Mesenchymal stem cell (in vitro differentiated cells and primary cell): ENCODE results near the gene NDUFAF8.

Experiments
- DNase-seq: peaks from one replicate; pipeline ENCODE4 v3.0.0-alpha.2; 2013
- H2AFZ ChIP-seq: one replicate; pipeline ENCODE4 v1.6.1; 2013; ENCODE audit warnings: low read depth, mild to moderate bottlenecking, control low read depth, inconsistent platforms, low read length, moderate library complexity
- H2AK5ac ChIP-seq: 2 replicates; pipeline ENCODE4 v1.6.1; 2013; ENCODE audit warnings: low read length, moderate library complexity, mild to moderate bottlenecking, inconsistent platforms; ENCODE audit not compliant: severe bottlenecking
- H2BK120ac ChIP-seq: one replicate; pipeline ENCODE4 v1.6.1; 2013; ENCODE audit warnings: low read depth, mild to moderate bottlenecking, inconsistent platforms, low read length, moderate library complexity
- H2BK12ac ChIP-seq, 2 experiments: one replicate each; pipeline ENCODE4 v1.6.1; 2013; ENCODE audit warnings: inconsistent platforms in 2 of 2, low read length in 2 of 2, mild to moderate bottlenecking in 2 of 2, moderate library complexity in 2 of 2, control low read depth in 1 of 2
- H2BK15ac ChIP-seq: one replicate; pipeline ENCODE4 v1.6.1; 2013; ENCODE audit warnings: mild to moderate bottlenecking, low read depth, inconsistent platforms; ENCODE audit not compliant: poor library complexity, severe bottlenecking
- H2BK5ac ChIP-seq: 2 replicates; pipeline ENCODE4 v1.6.1; 2013; ENCODE audit warnings: low read depth, mild to moderate bottlenecking, low read length, control low read depth, inconsistent platforms; ENCODE audit not compliant: poor library complexity, severe bottlenecking
- H3K14ac ChIP-seq, 2 experiments: one replicate each; pipeline ENCODE4 v1.6.1; 2013; ENCODE audit warnings: inconsistent platforms in 2 of 2, low read length in 2 of 2, control low read depth in 1 of 2, mild to moderate bottlenecking in 1 of 2, moderate library complexity in 1 of 2
- H3K18ac ChIP-seq, 2 experiments: one replicate each; pipeline ENCODE4 v1.6.1; 2013; ENCODE audit warnings: inconsistent platforms in 2 of 2, low read length in 2 of 2, control low read depth in 1 of 2, low read depth in 1 of 2, mild to moderate bottlenecking in 1 of 2
- H3K23ac ChIP-seq, 2 experiments: one replicate each; pipeline ENCODE4 v1.6.1; 2013; ENCODE audit warnings: inconsistent platforms in 2 of 2, low read length in 2 of 2, mild to moderate bottlenecking in 2 of 2, moderate library complexity in 2 of 2, control low read depth in 1 of 2
- H3K27ac ChIP-seq: 2 replicates; pipeline ENCODE4 v1.5.1; 2013; ENCODE audit warnings: mild to moderate bottlenecking, moderate library complexity, low read length, control low read depth, inconsistent platforms; ENCODE audit not compliant: poor library complexity, severe bottlenecking
- H3K27me3 ChIP-seq, 2 experiments: 2 replicates each; pipeline versions ENCODE4 v1.6.1 to v1.7.0; 2013; ENCODE audit warnings: low read length in 2 of 2, mild to moderate bottlenecking in 2 of 2, moderate library complexity in 2 of 2, control low read depth in 1 of 2, inconsistent platforms in 1 of 2; ENCODE audit not compliant: control insufficient read depth in 1 of 2, insufficient read depth in 1 of 2
- H3K36me3 ChIP-seq, 2 experiments: 2 replicates each; pipeline versions ENCODE4 v1.6.1 to v1.7.0; 2013; ENCODE audit warnings: low read length in 2 of 2, control low read depth in 1 of 2, inconsistent platforms in 1 of 2, low read depth in 1 of 2, mild to moderate bottlenecking in 1 of 2; ENCODE audit not compliant: insufficient read depth in 2 of 2, control insufficient read depth in 1 of 2
- H3K4ac ChIP-seq, 2 experiments: one replicate each; pipeline ENCODE4 v1.6.1; 2013; ENCODE audit warnings: inconsistent platforms in 2 of 2, low read length in 2 of 2, mild to moderate bottlenecking in 2 of 2, moderate library complexity in 2 of 2, control low read depth in 1 of 2, low read depth in 1 of 2
- H3K4me1 ChIP-seq: 2 replicates; pipeline ENCODE4 v1.6.1; 2013; ENCODE audit warnings: low read depth, low read length, control low read depth; ENCODE audit not compliant: control insufficient read depth, insufficient read depth
- H3K4me2 ChIP-seq: 2 replicates; pipeline ENCODE4 v1.6.1; 2013; ENCODE audit warnings: low read length, mild to moderate bottlenecking, inconsistent platforms; ENCODE audit not compliant: poor library complexity, severe bottlenecking
- H3K4me3 ChIP-seq, 2 experiments: 2 replicates each; pipeline versions ENCODE4 v1.5.1 to v1.7.0; 2013; ENCODE audit warnings: low read length in 2 of 2, mild to moderate bottlenecking in 2 of 2, control low read depth in 1 of 2, low read depth in 1 of 2; ENCODE audit not compliant: insufficient read depth in 1 of 2
- H3K79me1 ChIP-seq: replicated peaks from 2 replicates; pipeline ENCODE4 v1.6.1; 2013; ENCODE audit warnings: mild to moderate bottlenecking, control low read depth, low read length, inconsistent platforms; ENCODE audit not compliant: poor library complexity, severe bottlenecking
- H3K9ac ChIP-seq: 2 replicates; pipeline ENCODE4 v1.7.0; 2013; ENCODE audit warnings: mild to moderate bottlenecking, low read length, moderate library complexity
- H3K9me3 ChIP-seq: 2 replicates; pipeline ENCODE4 v1.7.0; 2013; ENCODE audit warnings: mild to moderate bottlenecking, low read length; ENCODE audit not compliant: control insufficient read depth
- H4K8ac ChIP-seq: one replicate; pipeline ENCODE4 v1.6.1; 2013; ENCODE audit warnings: inconsistent platforms, mild to moderate bottlenecking, low read length, moderate library complexity
- H4K91ac ChIP-seq: one replicate; pipeline ENCODE4 v1.6.1; 2013; ENCODE audit warnings: mild to moderate bottlenecking, low read length, inconsistent platforms
- WGBS: methylation state at CpG from one replicate; pipeline ENCODE4 v1.1.7; 2013; ENCODE audit warnings: mixed read lengths; 5-methylcytosine and 5-hydroxymethylcytosine counted together

The NDUFAF8 gene

GRCh38 chr17:81198826-81199481, 40.2 kb upstream of the NDUFAF8 start:
- H3K4me2 ChIP-seq, result no peak overlapping the region
- no peak overlapping the region for H3K4ac ChIP-seq
- no peaks in the 10 kb centered on the region for H3K9me3 ChIP-seq
- no peak overlapping the region for H3K14ac ChIP-seq
- no peak overlapping the region for H3K4me3 ChIP-seq
- 96% methylated on average over 22 of the region's 22 CpGs for WGBS
- no peak overlapping the region for H3K9ac ChIP-seq
- peaks cover 0 to 81% of the 10 kb centered on the region in 2 experiments for H3K36me3 ChIP-seq
- no peak overlapping the region for H2BK120ac ChIP-seq
- H4K91ac ChIP-seq, result no peak overlapping the region
- H2AK5ac ChIP-seq, result no peak overlapping the region
- no peak overlapping the region for H2AFZ ChIP-seq
- H2BK5ac ChIP-seq, result no peak overlapping the region
- no peak overlapping the region for H2BK12ac ChIP-seq
- DNase-seq, result no peak
- H3K18ac ChIP-seq, result no peak overlapping the region
- H3K27me3 ChIP-seq, result no peaks in the 10 kb centered on the region
- no peak overlapping the region for H3K23ac ChIP-seq
- H4K8ac ChIP-seq, result no peak overlapping the region
- H2BK15ac ChIP-seq, result no peak overlapping the region
- H3K4me1 ChIP-seq, result peaks cover 8% of the 10 kb centered on the region
- H3K27ac ChIP-seq, result no peak overlapping the region
- peaks cover 2% of the 10 kb centered on the region for H3K79me1 ChIP-seq

GRCh38 chr17:81199482-81199830, 39.7 kb upstream of the NDUFAF8 start:
- Histone ChIP-seq H3K18ac (no peak overlapping the region), H4K91ac (no peak overlapping the region), H3K14ac (no peak overlapping the region), H3K27ac (no peak overlapping the region), H3K79me1 (peaks cover 2% of the 10 kb centered on the region), H2BK15ac (no peak overlapping the region), H4K8ac (no peak overlapping the region), H3K27me3 (no peaks in the 10 kb centered on the region), H3K4me3 (no peak overlapping the region), H3K36me3 (peaks cover 0 to 80% of the 10 kb centered on the region in 2 experiments), H3K4ac (no peak overlapping the region), H3K9ac (no peak overlapping the region), H2BK5ac (no peak overlapping the region), H3K4me2 (no peak overlapping the region), H3K23ac (no peak overlapping the region), H2AK5ac (no peak overlapping the region), H2AFZ (no peak overlapping the region), H2BK12ac (no peak overlapping the region), H3K9me3 (no peaks in the 10 kb centered on the region), H3K4me1 (peaks cover 7% of the 10 kb centered on the region), H2BK120ac (no peak overlapping the region)
- WGBS, result 96% methylated on average over 18 of the region's 18 CpGs
- no peak for DNase-seq

DNA sequence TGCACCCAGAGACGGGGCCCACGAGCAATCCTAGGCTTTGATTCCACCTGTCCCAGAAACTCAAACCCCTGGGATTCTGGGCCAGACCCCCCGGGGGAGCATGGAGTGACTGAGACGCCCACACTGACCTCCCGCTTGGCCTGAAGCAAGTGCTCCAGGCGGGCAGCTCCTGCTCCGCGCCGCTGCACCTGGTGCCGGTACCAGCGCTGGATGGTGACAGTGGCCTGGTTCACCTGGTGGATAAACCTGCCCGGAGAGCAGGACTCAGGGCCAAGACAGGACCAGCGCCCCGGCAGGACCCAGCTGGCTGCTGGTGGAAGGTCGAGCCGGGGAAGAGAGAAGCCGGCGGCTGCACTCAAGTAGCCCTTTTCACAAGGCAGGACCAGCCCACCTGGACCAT, 38.9 kb upstream of the NDUFAF8 start:
- DNase-seq, result no peak

DNA sequence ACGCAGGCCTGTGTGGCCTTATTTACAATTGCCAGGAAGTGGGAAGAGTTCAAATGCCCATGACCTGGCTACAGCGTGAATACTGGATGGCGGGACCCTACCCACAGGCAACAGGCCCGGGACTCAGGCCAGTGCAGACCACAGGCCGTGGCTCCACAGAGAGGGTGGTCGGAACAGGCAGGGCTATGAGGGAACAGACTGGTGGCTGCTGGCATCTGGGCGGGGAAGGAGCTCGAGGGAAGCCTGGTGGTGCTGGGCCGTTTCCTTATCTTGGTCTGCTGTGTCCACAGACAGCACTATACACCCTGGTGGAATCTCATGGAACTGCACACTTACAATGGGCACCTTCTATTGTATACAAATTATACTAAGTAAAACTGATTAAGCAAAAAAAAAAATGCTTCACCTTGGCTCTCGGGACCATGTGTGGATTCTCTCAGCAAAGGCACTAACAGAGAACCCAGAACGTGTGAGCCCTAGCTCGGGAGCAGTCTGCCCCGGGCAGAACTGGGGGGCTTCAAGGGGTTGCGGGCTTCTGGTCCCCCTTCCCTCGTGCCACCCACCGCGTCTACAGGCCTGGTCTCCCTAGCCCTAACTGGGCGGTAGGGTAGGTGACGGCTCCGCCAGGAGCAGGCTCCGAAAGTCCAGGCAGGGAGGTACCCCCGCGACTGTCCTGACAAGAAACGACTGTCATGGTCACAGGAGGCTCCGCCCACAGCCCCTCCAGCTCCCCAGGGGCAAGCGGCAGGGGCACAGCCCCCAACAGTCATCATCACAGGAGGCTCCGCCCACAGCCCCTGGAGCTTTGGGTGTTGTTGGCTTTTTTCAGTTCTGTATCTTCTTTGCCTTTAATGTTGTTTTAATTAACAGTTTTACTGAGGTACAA, 38.2 kb upstream of the NDUFAF8 start:
- Histone ChIP-seq H3K36me3 (peaks cover 0 to 69% of the 10 kb centered on the region in 2 experiments), H2BK12ac (peak overlapping the region in 1 of 2 experiments; percentile 60), H3K14ac (no peak overlapping the region), H4K8ac (no peak overlapping the region), H3K4me2 (no peak overlapping the region), H3K9me3 (no peaks in the 10 kb centered on the region), H3K9ac (no peak overlapping the region), H3K4ac (no peak overlapping the region), H3K79me1 (peaks cover 2% of the 10 kb centered on the region), H2AFZ (peak overlapping the region; percentile 68), H3K4me1 (peaks cover 7% of the 10 kb centered on the region), H2BK15ac (no peak overlapping the region), H3K18ac (no peak overlapping the region), H4K91ac (no peak overlapping the region), H3K4me3 (no peak overlapping the region), H3K23ac (no peak overlapping the region), H2AK5ac (no peak overlapping the region), H2BK5ac (no peak overlapping the region), H3K27me3 (no peaks in the 10 kb centered on the region), H3K27ac (no peak overlapping the region), H2BK120ac (no peak overlapping the region)
- WGBS, result 92% methylated on average over 24 of the region's 27 CpGs
- DNase-seq, result peak; percentile 75

More for the DNA sequence above, 38.9 kb upstream of the NDUFAF8 start:
- Histone ChIP-seq H4K91ac (no peak overlapping the region), H3K27ac (no peak overlapping the region), H2BK120ac (no peak overlapping the region), H3K36me3 (peaks cover 0 to 76% of the 10 kb centered on the region in 2 experiments), H3K4ac (no peak overlapping the region), H3K18ac (no peak overlapping the region), H2BK12ac (no peak overlapping the region), H2AFZ (no peak overlapping the region), H3K4me1 (peaks cover 7% of the 10 kb centered on the region), H2BK15ac (no peak overlapping the region), H3K9ac (no peak overlapping the region), H4K8ac (no peak overlapping the region), H3K4me2 (no peak overlapping the region), H3K27me3 (no peaks in the 10 kb centered on the region), H2BK5ac (no peak overlapping the region), H3K9me3 (no peaks in the 10 kb centered on the region), H3K23ac (no peak overlapping the region), H3K4me3 (no peak overlapping the region), H3K79me1 (peaks cover 2% of the 10 kb centered on the region), H3K14ac (no peak overlapping the region), H2AK5ac (no peak overlapping the region)
- 98% methylated on average over 18 of the region's 18 CpGs for WGBS
